Retinal pigment epithelial cell (primary cell): ENCODE measurements around the gene CD200R1L.

Experiments
- DNase-seq: peaks from one replicate; pipeline ENCODE4 v3.0.0-alpha.2; 2010; ENCODE audit warnings: low read depth
- H3K4me3 ChIP-seq: 2 replicates; pipeline ENCODE4 v1.5.1; 2011; ENCODE audit warnings: mild to moderate bottlenecking, low read length, control low read depth, moderate library complexity
- CTCF ChIP-seq: conservative IDR thresholded peaks from 2 replicates; pipeline ENCODE4 v1.5.1; 2011; ENCODE audit warnings: low read depth, low read length, control low read depth, inconsistent platforms

Gene CD200R1L

GRCh38 chr3:112822064-112823055, 24.3 kb downstream of the CD200R1L start:
- DNase-seq = peak; percentile 39
- no peak for TF ChIP-seq CTCF
- H3K4me3 ChIP-seq = no peak overlapping the region

- H3K4me3 ChIP-seq = no peak overlapping the region
- no peak for TF ChIP-seq CTCF
- no peak for DNase-seq
Observed at GRCh38 chr3:112818289-112818688, 28.4 kb downstream of the CD200R1L start.

GRCh38 chr3:112817797-112818196, 28.9 kb downstream of the CD200R1L start:
- H3K4me3 ChIP-seq = no peak overlapping the region
- TF ChIP-seq CTCF = no peak
- no peak for DNase-seq

- DNase-seq = no peak
- TF ChIP-seq CTCF = no peak
- no peak overlapping the region for H3K4me3 ChIP-seq
Observed at GRCh38 chr3:112817271-112817670, 29.4 kb downstream of the CD200R1L start.

- no peak overlapping the region for H3K4me3 ChIP-seq
- TF ChIP-seq CTCF = no peak
- DNase-seq = no peak
Observed at GRCh38 chr3:112815981-112816380, 30.7 kb downstream of the CD200R1L start.

- H3K4me3 ChIP-seq = no peak overlapping the region
- peak; percentile 43 for DNase-seq
- TF ChIP-seq CTCF = peak; percentile 65
Observed at GRCh38 chr3:112814266-112814665, 32.4 kb downstream of the CD200R1L start.

GRCh38 chr3:112813723-112814171, 32.9 kb downstream of the CD200R1L start:
- TF ChIP-seq CTCF = no peak
- H3K4me3 ChIP-seq = no peak overlapping the region
- no peak for DNase-seq
